Transverse colon (tissue), 4 donors: ENCODE measurements around the gene GATB. TPM values are rescaled to one million over a fixed set of nuclear protein-coding genes. Genes with fewer than 3 reads are reported as not detected.

Experiments
- DNase-seq: peaks from one replicate; pipeline ENCODE4 v3.0.0-alpha.2; 2019
- H3K27ac ChIP-seq, 4 donors: fragments of 200-600 bp; sonication (generic); 2 replicates each; pipeline ENCODE4 v1.5.1; 2016 to 2018; ENCODE audit warnings: inconsistent platforms in 4 of 4
- H3K27me3 ChIP-seq: fragments of 200-600 bp; sonication (generic); 2 replicates; pipeline ENCODE4 v1.5.1; 2017; ENCODE audit warnings: inconsistent platforms
- H3K36me3 ChIP-seq, 4 donors: fragments of 200-600 bp; sonication (generic); 2 replicates each; pipeline ENCODE4 v1.5.1; 2017 to 2019; ENCODE audit warnings: inconsistent platforms in 4 of 4
- H3K4me1 ChIP-seq, 4 donors: fragments of 200-600 bp; sonication (generic); 2 replicates each; pipeline ENCODE4 v1.5.1; 2017 to 2020; ENCODE audit warnings: inconsistent platforms in 4 of 4
- H3K4me3 ChIP-seq, 4 donors: fragments of 200-600 bp; sonication (generic); 1 replicate in 1 of 4; 2 replicates in 3 of 4; pipeline versions ENCODE4 v1.5.1 to v1.6.1; 2017 to 2019; ENCODE audit warnings: inconsistent platforms in 4 of 4
- H3K9me3 ChIP-seq, 2 donors: fragments of 200-600 bp; sonication (generic); 2 replicates each; pipeline ENCODE4 v1.5.1; 2017 to 2019; ENCODE audit warnings: inconsistent platforms in 2 of 2
- CTCF ChIP-seq, 5 experiments: fragments of 200-600 bp in 3 of 5; fragments of 450-650 bp in 2 of 5; sonication (generic) in 3 of 5; IDR thresholded peaks; 1 replicate in 2 of 5; 2 replicates in 3 of 5; pipeline ENCODE4 v1.5.1; 2016 to 2017; ENCODE audit warnings: antibody characterized with exemption in 5 of 5, inconsistent platforms in 3 of 5, mild to moderate bottlenecking in 2 of 5, moderate library complexity in 1 of 5
- EP300 ChIP-seq: sonication (generic); formaldehyde crosslinking; IDR thresholded peaks from one replicate; pipeline ENCODE4 v1.6.1; 2017; ENCODE audit warnings: antibody characterized with exemption, low read depth
- POLR2A ChIP-seq: fragments of 450-650 bp; IDR thresholded peaks from one replicate; pipeline ENCODE4 v1.6.1; 2016; ENCODE audit warnings: antibody characterized with exemption, mild to moderate bottlenecking, moderate library complexity
- POLR2AphosphoS5 ChIP-seq, 3 donors: sonication (generic); formaldehyde crosslinking; IDR thresholded peaks; one replicate each; pipeline ENCODE4 v1.6.1; 2016; ENCODE audit warnings: antibody characterized with exemption in 3 of 3
- WGBS, 2 donors: methylation state at CpG; one replicate each; pipeline ENCODE4 v1.1.5; 2018; ENCODE audit warnings: low coverage in 1 of 2; 5-methylcytosine and 5-hydroxymethylcytosine counted together
- in situ Hi-C, 4 donors: fragments of 200-750 bp; cut with MboI; loops; one replicate each; pipeline versions ENCODE4 v1.15.0 to v1.15.1; 2017; ENCODE audit warnings: low sequenced_read_pairs in 3 of 4, low pct_ligation_motif_present in 1 of 4, low pct_unique_long_range_greater_than_20kb in 1 of 4
- intact Hi-C: fragments of 100-400 bp; cut with DNase I; formaldehyde crosslinking; loops from one replicate; pipeline ENCODE4 v1.15.1; 2023; ENCODE audit warnings: low total_unique reads
- total RNA-seq, 4 donors: library from RNA; depleted of rRNA; stranded (reverse); fragments of >200 nt; gene quantifications; one replicate each; pipeline ENCODE4 v1.1.0, GENCODE V29; 2016

Gene GATB
- total RNA-seq, 4 donors from 2014 or later = 22.5 to 111 (median 27.3) TPM

GRCh38 chr4:151694961-151695720 is 65.7 kb downstream of the GATB start:
- in situ Hi-C loops (no loop called here), intact Hi-C loops (no loop called here)
- Histone ChIP-seq H3K9me3 (no peaks in the 10 kb centered on the region), H3K27ac (no peak overlapping the region), H3K4me3 (no peak overlapping the region), H3K36me3 (no peaks in the 10 kb centered on the region), H3K4me1 (peaks cover 0 to 9% (median 0%) of the 10 kb centered on the region in 4 donors), H3K27me3 (no peaks in the 10 kb centered on the region)
- TF ChIP-seq POLR2A (no peak), EP300 (no peak), CTCF (IDR thresholded peaks at IDR 0.05) (no peak), POLR2AphosphoS5 (IDR thresholded peaks at IDR 0.05) (no peak)
- DNase-seq = no peak
- WGBS, 2 donors = 88 to 91% methylated on average over 12 to 13 of the region's 13 CpGs

DNA sequence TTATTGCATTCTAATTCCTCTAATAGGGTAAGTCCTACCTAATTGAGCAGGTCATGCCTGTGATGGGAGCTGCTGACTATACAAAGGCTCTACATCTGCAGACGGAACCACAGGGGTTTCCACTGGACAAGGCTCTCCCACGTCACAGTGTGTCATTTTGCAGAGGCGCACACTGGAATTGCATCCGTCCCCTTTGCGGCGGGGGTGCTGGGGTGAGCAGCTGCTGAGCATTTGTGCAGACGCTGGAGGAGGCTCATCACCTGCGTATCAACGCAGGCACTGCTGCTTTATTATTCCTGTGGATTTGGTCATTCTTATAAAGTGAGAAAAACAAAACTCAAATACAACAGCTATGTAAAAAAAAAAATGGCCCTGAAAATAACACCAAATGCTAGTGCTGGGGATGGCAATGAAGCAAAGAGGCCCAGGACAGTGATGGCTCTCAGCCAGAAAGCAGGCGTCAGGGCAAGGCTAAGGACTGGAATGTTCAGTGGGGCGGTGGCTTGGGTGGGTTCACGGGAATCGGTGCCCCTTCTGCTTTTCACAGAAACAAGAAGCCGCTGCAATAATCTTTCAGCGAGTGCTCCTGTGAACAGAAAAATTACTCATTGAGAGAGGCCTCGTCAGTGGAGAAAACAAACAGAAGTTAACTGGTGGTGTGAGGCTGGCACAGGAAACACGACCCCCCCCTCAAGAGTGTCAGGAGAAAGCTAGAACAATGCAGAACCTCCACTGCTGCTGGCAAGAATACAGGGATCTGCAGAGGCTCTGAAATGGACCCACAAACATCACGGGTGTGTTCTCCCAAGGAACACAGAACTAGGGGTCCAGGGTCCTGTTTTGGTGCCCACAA is 67.8 kb downstream of the GATB start:
- Histone ChIP-seq H3K4me3 (no peak overlapping the region), H3K9me3 (no peaks in the 10 kb centered on the region), H3K4me1 (peaks cover 0 to 18% (median under 1%) of the 10 kb centered on the region in 4 donors), H3K36me3 (no peaks in the 10 kb centered on the region), H3K27me3 (no peaks in the 10 kb centered on the region), H3K27ac (no peak overlapping the region)
- in situ Hi-C loops = no loop called here
- no peak for DNase-seq
- intact Hi-C loops = no loop called here
- TF ChIP-seq EP300 = no peak
- no peak for TF ChIP-seq CTCF (IDR thresholded peaks at IDR 0.05)
- TF ChIP-seq POLR2A = no peak
- no peak for TF ChIP-seq POLR2AphosphoS5 (IDR thresholded peaks at IDR 0.05)
- WGBS, 2 donors = 85 to 88% methylated on average over 8 to 18 of the region's 18 CpGs

DNA sequence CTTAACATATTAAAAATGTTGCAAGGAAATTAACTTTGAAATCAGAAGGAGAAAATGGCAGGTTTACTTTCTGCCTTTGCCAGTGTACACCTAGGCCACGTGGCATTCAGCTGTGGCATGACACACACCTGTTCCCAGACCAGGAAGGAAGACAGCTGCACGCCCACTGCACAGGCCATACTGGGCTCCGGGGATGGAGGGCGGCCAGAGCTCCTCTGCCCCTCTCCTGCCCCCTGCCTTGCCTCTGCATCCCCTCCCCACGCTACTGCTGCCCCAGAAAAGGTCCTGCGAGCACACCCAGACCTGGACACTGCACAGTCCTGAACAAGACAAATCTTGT is 68.4 kb downstream of the GATB start:
- H3K36me3 ChIP-seq = no peaks in the 10 kb centered on the region
- intact Hi-C loops = no loop called here
- no peaks in the 10 kb centered on the region for H3K27me3 ChIP-seq
- H3K9me3 ChIP-seq = no peaks in the 10 kb centered on the region
- no peak overlapping the region for H3K4me3 ChIP-seq
- whole genome bisulfite sequencing, 2 donors = 68% methylated on average over 6 of the region's 6 CpGs; no CpG with 5 or more reads in 1 of the 2 donors
- no peak for DNase-seq
- in situ Hi-C loops = no loop called here
- H3K27ac ChIP-seq = no peak overlapping the region
- peaks cover 0 to 23% (median 6%) of the 10 kb centered on the region in 4 donors for H3K4me1 ChIP-seq
- TF ChIP-seq POLR2A (no peak), CTCF (IDR thresholded peaks at IDR 0.05) (no peak), EP300 (no peak), POLR2AphosphoS5 (IDR thresholded peaks at IDR 0.05) (no peak)

GRCh38 chr4:151691639-151692442 is 69.0 kb downstream of the GATB start:
- TF ChIP-seq POLR2A = no peak
- TF ChIP-seq CTCF (IDR thresholded peaks at IDR 0.05) = no peak
- no peak for TF ChIP-seq EP300
- no peak for TF ChIP-seq POLR2AphosphoS5 (IDR thresholded peaks at IDR 0.05)
- Histone ChIP-seq H3K36me3 (no peaks in the 10 kb centered on the region), H3K4me1 (peaks cover 0 to 25% (median 6%) of the 10 kb centered on the region in 4 donors), H3K9me3 (no peaks in the 10 kb centered on the region), H3K27ac (no peak overlapping the region), H3K4me3 (no peak overlapping the region), H3K27me3 (no peaks in the 10 kb centered on the region)
- intact Hi-C loops = no loop called here
- 33 to 84% methylated on average over 1 to 14 of the region's 14 CpGs for WGBS, 2 donors
- no peak for DNase-seq
- in situ Hi-C loops = no loop called here
